Measurements from ENCODE around the gene NFATC4. TPM values are rescaled to one million over a fixed set of nuclear protein-coding genes. Genes with fewer than 3 reads are reported as not detected.

Gene NFATC4
- total RNA-seq, 2 donors from 2014 or later = 11.2 to 24.0 TPM

DNA sequence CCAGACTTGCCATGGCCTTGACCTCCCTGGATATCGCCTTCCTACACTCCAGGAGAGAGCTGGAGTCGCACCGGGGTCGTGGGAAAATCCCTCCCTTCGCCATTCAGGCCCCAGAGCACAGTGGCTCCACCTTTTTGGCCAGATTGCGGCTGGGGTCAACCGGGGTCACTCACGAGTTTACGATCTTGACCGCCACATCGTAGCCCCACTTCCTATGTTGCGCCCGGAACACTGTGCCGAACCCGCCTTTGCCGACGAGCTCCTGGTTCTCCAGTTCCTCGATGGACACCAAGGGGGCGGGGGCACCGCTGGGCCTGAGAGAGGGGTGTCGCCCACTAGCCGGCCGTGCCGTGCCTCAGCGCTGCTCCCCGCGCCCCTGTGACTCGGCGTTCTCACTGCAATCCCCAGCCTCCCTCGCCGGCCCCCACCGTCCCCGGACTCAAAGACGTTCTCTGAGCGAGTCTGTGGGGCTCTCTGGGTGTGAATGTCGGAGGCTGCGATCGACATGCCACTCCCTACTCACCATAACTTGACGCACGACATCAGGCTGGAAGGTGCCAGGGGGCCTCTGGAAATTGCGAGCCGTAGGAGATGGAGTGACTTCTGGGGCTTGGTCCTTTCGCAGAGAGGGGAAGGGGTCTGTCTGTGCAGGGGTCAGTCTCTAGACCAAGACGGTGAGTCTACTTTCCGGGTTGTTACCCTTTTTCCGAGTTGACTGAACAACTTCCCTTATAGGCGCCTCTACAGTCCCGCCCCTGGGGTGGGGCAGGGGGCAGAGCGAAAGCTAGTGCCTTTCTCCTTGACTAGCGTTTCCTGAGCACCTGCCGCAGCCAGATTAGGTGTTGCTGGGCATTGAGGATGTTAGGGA lies 28.5 kb upstream of the NFATC4 start, which contains the start of gene RIPK3:
TSS of gene RIPK3 (minus strand) at position 708 of the 868 bp plus-strand sequence. CDS start at position 543, 165 bp downstream.
- H3K4me3 ChIP-seq = peak within 1 kb of the TSS; percentile 66
- no peaks in the 10 kb centered on the region for H3K9me3 ChIP-seq
- peaks cover 11% of the 10 kb centered on the region for H3K4me1 ChIP-seq
- TF ChIP-seq, protein P1, sequence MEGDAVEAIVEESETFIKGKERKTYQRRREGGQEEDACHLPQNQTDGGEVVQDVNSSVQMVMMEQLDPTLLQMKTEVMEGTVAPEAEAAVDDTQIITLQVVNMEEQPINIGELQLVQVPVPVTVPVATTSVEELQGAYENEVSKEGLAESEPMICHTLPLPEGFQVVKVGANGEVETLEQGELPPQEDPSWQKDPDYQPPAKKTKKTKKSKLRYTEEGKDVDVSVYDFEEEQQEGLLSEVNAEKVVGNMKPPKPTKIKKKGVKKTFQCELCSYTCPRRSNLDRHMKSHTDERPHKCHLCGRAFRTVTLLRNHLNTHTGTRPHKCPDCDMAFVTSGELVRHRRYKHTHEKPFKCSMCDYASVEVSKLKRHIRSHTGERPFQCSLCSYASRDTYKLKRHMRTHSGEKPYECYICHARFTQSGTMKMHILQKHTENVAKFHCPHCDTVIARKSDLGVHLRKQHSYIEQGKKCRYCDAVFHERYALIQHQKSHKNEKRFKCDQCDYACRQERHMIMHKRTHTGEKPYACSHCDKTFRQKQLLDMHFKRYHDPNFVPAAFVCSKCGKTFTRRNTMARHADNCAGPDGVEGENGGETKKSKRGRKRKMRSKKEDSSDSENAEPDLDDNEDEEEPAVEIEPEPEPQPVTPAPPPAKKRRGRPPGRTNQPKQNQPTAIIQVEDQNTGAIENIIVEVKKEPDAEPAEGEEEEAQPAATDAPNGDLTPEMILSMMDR (IDR thresholded peaks at IDR 0.05) = no peak
- H3K27ac ChIP-seq = peak within 1 kb of the TSS; percentile 60
- intact Hi-C loops (cut with DNase I) = no loop called here
- peaks cover 8% of the 10 kb centered on the region for H3K27me3 ChIP-seq
- no peaks in the 10 kb centered on the region for H3K36me3 ChIP-seq
- peak within 1 kb of the TSS; percentile 66 to 95 for H3K9ac ChIP-seq (ENCODE audit: low read depth in 2 of 2, low read length in 2 of 2)
- DNase-seq = peak; percentile 93

DNA sequence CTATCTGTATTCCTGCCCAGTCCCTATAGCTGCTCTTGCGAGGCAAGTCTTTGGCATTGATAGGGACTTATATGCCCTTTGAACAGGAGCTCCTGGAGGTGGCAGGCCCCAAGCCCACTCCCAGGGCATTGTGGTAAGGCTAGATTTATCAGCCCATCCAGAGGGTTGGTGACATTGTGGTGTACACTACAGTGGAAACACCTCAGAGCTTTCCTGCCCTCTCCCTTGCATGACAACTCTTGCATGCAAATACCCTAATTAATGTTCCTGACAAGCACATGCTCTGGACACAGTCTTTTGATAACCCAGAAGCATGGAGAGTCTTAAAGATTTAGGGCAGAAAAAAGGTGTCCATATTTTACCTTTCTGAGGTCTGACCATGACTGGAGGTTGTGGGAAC lies 27.4 kb upstream of the NFATC4 start:
- intact Hi-C loops (cut with DNase I) = no loop called here
- H3K27ac ChIP-seq = no peak overlapping the region

DNA sequence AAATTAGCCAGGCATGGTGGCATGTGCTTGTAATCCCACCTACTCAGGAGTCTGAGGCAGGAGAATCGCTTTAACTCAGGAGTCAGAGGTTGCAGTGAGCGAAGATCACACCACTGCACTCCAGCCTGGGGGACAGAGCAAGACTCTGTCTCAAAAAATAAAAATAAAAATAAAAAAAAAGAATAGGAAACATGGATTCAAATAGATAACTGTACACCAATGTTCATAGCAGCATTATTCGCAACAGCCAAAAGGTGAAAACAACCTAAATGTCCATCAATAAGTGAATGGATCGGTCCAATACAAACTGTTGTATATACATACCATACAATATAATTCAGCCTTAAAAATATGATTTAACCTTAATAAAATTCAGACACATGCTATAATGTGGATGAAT lies 25.1 kb upstream of the NFATC4 start:
- H3K36me3 ChIP-seq = no peaks in the 10 kb centered on the region
- H3K9me3 ChIP-seq = no peaks in the 10 kb centered on the region
- H3K9ac ChIP-seq (ENCODE audit: low read depth in 2 of 2, low read length in 2 of 2) = no peak overlapping the region
- no peak overlapping the region for H3K27ac ChIP-seq
- DNase-seq = no peak
- peaks cover 6% of the 10 kb centered on the region for H3K4me1 ChIP-seq
- no peak overlapping the region for H3K4me3 ChIP-seq
- intact Hi-C loops (cut with DNase I) = no loop called here
- TF ChIP-seq, protein P1 (IDR thresholded peaks at IDR 0.05) = no peak
- no peaks in the 10 kb centered on the region for H3K27me3 ChIP-seq

More for the DNA sequence above, 27.4 kb upstream of the NFATC4 start:
- Histone ChIP-seq H3K27me3 (no peaks in the 10 kb centered on the region), H3K36me3 (no peaks in the 10 kb centered on the region), H3K9me3 (no peaks in the 10 kb centered on the region), H3K4me3 (no peak overlapping the region), H3K4me1 (peaks cover 6% of the 10 kb centered on the region), H3K9ac (ENCODE audit: low read depth in 2 of 2, low read length in 2 of 2) (no peak overlapping the region)
- TF ChIP-seq, protein P1 (IDR thresholded peaks at IDR 0.05) = no peak
- no peak for DNase-seq

DNA sequence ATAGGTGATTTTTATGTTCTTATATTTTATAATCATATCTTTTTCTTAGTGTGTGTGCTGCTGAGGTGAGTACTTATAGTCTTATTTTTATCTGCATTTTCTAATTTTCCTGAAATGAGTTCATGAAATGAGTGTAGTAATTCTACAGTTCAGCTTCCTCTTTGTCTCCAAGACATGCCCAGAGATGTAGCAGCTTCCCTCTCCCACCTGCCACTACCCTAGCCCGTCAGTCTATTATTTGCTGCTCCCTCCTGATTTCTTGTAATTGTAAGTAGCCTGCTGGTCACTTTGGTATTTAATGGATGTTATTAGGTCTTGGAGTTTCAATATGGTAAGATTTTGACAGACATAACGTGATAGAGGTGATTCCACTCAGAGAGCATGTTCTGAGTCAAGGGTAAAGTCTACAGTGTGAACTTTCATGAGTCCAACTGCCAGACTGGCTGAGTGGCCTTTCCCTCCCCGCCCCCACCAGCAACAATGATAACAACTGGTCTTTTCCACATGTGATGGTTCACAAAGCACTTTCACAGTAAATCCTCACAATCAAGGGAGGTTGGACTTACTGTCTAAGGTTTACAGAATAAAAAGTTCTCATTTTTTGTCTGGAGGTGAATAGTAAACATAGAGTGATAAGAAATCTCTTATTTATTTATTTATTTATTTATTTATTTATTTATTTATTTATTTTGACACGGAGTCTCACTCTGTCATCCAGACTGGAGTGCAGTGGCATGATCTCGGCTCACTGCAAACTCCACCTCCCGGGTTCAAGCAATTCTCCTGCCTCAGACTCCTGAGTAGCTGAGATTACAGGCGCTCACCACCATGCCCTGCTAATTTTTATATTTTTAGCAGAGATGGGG lies 24.0 kb upstream of the NFATC4 start:
- Histone ChIP-seq H3K4me1 (peaks cover 2% of the 10 kb centered on the region), H3K9ac (ENCODE audit: low read depth in 2 of 2, low read length in 2 of 2) (no peak overlapping the region), H3K27me3 (no peaks in the 10 kb centered on the region), H3K27ac (no peak overlapping the region), H3K36me3 (no peaks in the 10 kb centered on the region), H3K4me3 (no peak overlapping the region), H3K9me3 (no peaks in the 10 kb centered on the region)
- intact Hi-C loops (cut with DNase I) = no loop called here
- TF ChIP-seq, protein P1 (IDR thresholded peaks at IDR 0.05) = no peak
- DNase-seq = no peak

DNA sequence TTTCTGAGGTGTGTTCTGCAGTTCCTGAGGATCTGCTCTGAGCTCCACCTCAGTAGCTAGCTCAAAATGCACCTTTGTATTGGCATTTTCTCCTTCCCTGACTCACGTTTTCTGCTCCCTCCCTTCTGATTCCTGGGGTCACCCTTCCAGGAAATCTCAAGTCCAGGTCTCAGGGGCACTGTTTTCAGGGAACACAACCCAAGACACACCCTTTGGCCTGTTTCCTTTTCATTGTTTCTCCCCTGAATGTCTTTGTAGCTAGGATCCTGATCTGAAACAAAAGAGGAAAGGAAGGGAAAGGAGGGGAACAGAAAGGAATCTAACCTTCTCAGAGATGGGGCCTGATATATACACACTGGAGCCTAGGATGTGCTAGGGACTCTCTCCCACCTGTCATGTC lies 20.9 kb upstream of the NFATC4 start:
- TF ChIP-seq, protein P1 (IDR thresholded peaks at IDR 0.05) = no peak
- no peaks in the 10 kb centered on the region for H3K9me3 ChIP-seq
- no peaks in the 10 kb centered on the region for H3K36me3 ChIP-seq
- H3K9ac ChIP-seq (ENCODE audit: low read depth in 2 of 2, low read length in 2 of 2) = no peak overlapping the region
- H3K27me3 ChIP-seq = no peaks in the 10 kb centered on the region
- H3K4me1 ChIP-seq = no peaks in the 10 kb centered on the region
- H3K27ac ChIP-seq = no peak overlapping the region
- H3K4me3 ChIP-seq = no peak overlapping the region
- DNase-seq = no peak
- intact Hi-C loops (cut with DNase I) = no loop called here
